A549 (cell line): ENCODE results near the gene ZBTB38.

Experiments used
- CEBPB ChIP-seq, 2 experiments: fragments of >200 bp in 1 of 2; sonication (Bioruptor Twin) in 1 of 2; formaldehyde crosslinking in 1 of 2; IDR thresholded peaks; 2 replicates each; pipeline ENCODE4 v1.6.1; 2012 to 2016
- CTCF ChIP-seq: fragments of >200 bp; sonication (Bioruptor Twin); formaldehyde crosslinking; IDR thresholded peaks from 3 replicates; pipeline ENCODE4 v1.5.1; 2016
- PHF8 ChIP-seq: fragments of 200-600 bp; sonication (generic); IDR thresholded peaks from 2 replicates; pipeline ENCODE4 v1.6.1; 2016; ENCODE audit warnings: low read depth, mild to moderate bottlenecking, antibody characterized with exemption, moderate library complexity, borderline replicate concordance
- POLR2A ChIP-seq: IDR thresholded peaks from 2 replicates; pipeline ENCODE4 v1.6.1; 2012; ENCODE audit warnings: mild to moderate bottlenecking, low read length
- RCOR1 ChIP-seq: fragments of 150-350 bp; IDR thresholded peaks from 2 replicates; pipeline ENCODE4 v1.6.1; 2014; ENCODE audit warnings: antibody characterized with exemption, low read length, low read depth
- REST ChIP-seq: fragments of 200-600 bp; sonication (generic); IDR thresholded peaks from 2 replicates; pipeline ENCODE4 v1.6.1; 2016; ENCODE audit warnings: antibody characterized with exemption, mild to moderate bottlenecking, moderate library complexity
- RFX5 ChIP-seq: fragments of 450-650 bp; IDR thresholded peaks from 2 replicates; pipeline ENCODE4 v1.7.1; 2014; ENCODE audit warnings: antibody characterized with exemption, mild to moderate bottlenecking, moderate library complexity
- SREBF2 ChIP-seq: fragments of 450-650 bp; IDR thresholded peaks from 2 replicates; pipeline ENCODE4 v1.6.1; 2014; ENCODE audit warnings: mild to moderate bottlenecking, moderate library complexity
- TP53 ChIP-seq: fragments of 250-450 bp; sonication (Bioruptor Pico); IDR thresholded peaks from 2 replicates; pipeline ENCODE4 v1.5.0; 2021; ENCODE audit warnings: mild to moderate bottlenecking, moderate library complexity

- TF ChIP-seq POLR2A (no peak), CTCF (no peak), RFX5 (no peak), SREBF2 (no peak), PHF8 (no peak), REST (no peak), TP53 (CRISPR knock-in tag) (no peak), CEBPB (IDR thresholded peaks at IDR 0.05) (no peak), RCOR1 (no peak)
Observed at GRCh38 chr3:141338881-141339280, 29.4 kb upstream of the ZBTB38 start.
